Measurements from ENCODE around the gene COL11A2.

DNA sequence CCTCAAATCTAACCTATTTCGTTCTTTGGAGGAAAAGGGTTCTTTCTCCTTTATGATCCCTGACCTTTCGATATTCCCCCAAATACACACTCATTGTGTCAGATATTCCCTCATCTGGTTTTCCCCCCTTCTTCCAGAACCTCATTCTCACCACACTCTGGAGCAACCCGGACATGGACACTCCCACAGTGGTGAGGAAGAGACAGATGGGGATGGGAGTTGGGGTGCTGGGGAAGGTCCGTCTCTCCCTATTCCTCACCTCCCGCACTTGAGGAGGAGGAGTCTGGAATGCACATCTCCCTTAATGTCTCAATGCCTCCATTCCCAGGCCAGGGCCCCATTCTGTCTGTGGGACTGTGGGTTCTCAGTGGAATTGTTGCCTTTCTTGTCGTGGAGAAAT is 9.7 kb upstream of the COL11A2 start:
- TF ChIP-seq GABPA (IDR thresholded peaks at IDR 0.05; ENCODE audit: low read depth) (no peak), TEAD4 (IDR thresholded peaks at IDR 0.05; ENCODE audit: borderline replicate concordance, insufficient read depth) (no peak), YY1 (IDR thresholded peaks at IDR 0.05; ENCODE audit: low read depth) (no peak), TAF1 (IDR thresholded peaks at IDR 0.05; ENCODE audit: borderline replicate concordance, low read depth, low read length) (no peak), FOXJ3 (CRISPR knock-in tag; IDR thresholded peaks at IDR 0.05) (no peak), POLR2AphosphoS5 (IDR thresholded peaks at IDR 0.05; ENCODE audit: low read depth, low read length) (no peak), EZH2phosphoT487 (IDR thresholded peaks at IDR 0.05; ENCODE audit: borderline replicate concordance, low read depth) (no peak), EP300 (IDR thresholded peaks at IDR 0.05; ENCODE audit: borderline replicate concordance in 1 of 2, low read depth in 1 of 2, low read length in 1 of 2) (no peak)
- TF ChIP-seq, protein P1, sequence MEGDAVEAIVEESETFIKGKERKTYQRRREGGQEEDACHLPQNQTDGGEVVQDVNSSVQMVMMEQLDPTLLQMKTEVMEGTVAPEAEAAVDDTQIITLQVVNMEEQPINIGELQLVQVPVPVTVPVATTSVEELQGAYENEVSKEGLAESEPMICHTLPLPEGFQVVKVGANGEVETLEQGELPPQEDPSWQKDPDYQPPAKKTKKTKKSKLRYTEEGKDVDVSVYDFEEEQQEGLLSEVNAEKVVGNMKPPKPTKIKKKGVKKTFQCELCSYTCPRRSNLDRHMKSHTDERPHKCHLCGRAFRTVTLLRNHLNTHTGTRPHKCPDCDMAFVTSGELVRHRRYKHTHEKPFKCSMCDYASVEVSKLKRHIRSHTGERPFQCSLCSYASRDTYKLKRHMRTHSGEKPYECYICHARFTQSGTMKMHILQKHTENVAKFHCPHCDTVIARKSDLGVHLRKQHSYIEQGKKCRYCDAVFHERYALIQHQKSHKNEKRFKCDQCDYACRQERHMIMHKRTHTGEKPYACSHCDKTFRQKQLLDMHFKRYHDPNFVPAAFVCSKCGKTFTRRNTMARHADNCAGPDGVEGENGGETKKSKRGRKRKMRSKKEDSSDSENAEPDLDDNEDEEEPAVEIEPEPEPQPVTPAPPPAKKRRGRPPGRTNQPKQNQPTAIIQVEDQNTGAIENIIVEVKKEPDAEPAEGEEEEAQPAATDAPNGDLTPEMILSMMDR (IDR thresholded peaks at IDR 0.05), result no peak
- TF ChIP-seq, protein P2, sequence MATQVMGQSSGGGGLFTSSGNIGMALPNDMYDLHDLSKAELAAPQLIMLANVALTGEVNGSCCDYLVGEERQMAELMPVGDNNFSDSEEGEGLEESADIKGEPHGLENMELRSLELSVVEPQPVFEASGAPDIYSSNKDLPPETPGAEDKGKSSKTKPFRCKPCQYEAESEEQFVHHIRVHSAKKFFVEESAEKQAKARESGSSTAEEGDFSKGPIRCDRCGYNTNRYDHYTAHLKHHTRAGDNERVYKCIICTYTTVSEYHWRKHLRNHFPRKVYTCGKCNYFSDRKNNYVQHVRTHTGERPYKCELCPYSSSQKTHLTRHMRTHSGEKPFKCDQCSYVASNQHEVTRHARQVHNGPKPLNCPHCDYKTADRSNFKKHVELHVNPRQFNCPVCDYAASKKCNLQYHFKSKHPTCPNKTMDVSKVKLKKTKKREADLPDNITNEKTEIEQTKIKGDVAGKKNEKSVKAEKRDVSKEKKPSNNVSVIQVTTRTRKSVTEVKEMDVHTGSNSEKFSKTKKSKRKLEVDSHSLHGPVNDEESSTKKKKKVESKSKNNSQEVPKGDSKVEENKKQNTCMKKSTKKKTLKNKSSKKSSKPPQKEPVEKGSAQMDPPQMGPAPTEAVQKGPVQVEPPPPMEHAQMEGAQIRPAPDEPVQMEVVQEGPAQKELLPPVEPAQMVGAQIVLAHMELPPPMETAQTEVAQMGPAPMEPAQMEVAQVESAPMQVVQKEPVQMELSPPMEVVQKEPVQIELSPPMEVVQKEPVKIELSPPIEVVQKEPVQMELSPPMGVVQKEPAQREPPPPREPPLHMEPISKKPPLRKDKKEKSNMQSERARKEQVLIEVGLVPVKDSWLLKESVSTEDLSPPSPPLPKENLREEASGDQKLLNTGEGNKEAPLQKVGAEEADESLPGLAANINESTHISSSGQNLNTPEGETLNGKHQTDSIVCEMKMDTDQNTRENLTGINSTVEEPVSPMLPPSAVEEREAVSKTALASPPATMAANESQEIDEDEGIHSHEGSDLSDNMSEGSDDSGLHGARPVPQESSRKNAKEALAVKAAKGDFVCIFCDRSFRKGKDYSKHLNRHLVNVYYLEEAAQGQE (IDR thresholded peaks at IDR 0.05; ENCODE audit: low read depth, low read length), result no peak
- TF ChIP-seq, protein P3, sequence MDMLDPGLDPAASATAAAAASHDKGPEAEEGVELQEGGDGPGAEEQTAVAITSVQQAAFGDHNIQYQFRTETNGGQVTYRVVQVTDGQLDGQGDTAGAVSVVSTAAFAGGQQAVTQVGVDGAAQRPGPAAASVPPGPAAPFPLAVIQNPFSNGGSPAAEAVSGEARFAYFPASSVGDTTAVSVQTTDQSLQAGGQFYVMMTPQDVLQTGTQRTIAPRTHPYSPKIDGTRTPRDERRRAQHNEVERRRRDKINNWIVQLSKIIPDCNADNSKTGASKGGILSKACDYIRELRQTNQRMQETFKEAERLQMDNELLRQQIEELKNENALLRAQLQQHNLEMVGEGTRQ (IDR thresholded peaks at IDR 0.05; ENCODE audit: borderline replicate concordance, low read depth, low read length), result no peak

All from SK-N-SH (cell line).